HG02759 (cell line): ENCODE measurements around the gene PIP5KL1.
A peak's percentile ranks its signal among the peaks of the same experiment; 100 is the strongest.

Experiments used
- ATAC-seq: cut with Tn5 transposase; IDR thresholded peaks from one replicate; pipeline ENCODE4 v1.9.1; 2021; ENCODE audit warnings: mild to moderate bottlenecking, moderate library complexity; ENCODE audit not compliant: unreplicated experiment

Gene PIP5KL1

GRCh38 chr9:127930231-127931091, at the start of gene PIP5KL1:
Gene PIP5KL1 (minus strand): TSS chr9:127930777. CDS start chr9:127930752, 25 bp downstream.
- ATAC-seq: peak; percentile 85

GRCh38 chr9:127980060-127980705, 49.6 kb upstream of the PIP5KL1 start:
- peak; percentile 37 for ATAC-seq

GRCh38 chr9:127979333-127980059, 48.9 kb upstream of the PIP5KL1 start:
- ATAC-seq: no peak

GRCh38 chr9:127979015-127979332, 48.4 kb upstream of the PIP5KL1 start:
- no peak for ATAC-seq

- no peak for ATAC-seq
Observed at GRCh38 chr9:127977884-127978647, 47.5 kb upstream of the PIP5KL1 start.

- no peak for ATAC-seq
Observed at GRCh38 chr9:127977009-127977883, 46.7 kb upstream of the PIP5KL1 start.

- no peak for ATAC-seq
Observed at GRCh38 chr9:127976498-127976897, 45.9 kb upstream of the PIP5KL1 start.

- ATAC-seq: no peak
Observed at GRCh38 chr9:127975376-127976315, 45.1 kb upstream of the PIP5KL1 start.

- no peak for ATAC-seq
Observed at GRCh38 chr9:127974769-127975261, 44.2 kb upstream of the PIP5KL1 start.

GRCh38 chr9:127974001-127974768, 43.6 kb upstream of the PIP5KL1 start:
- no peak for ATAC-seq

- no peak for ATAC-seq
Observed at GRCh38 chr9:127973169-127974000, 42.8 kb upstream of the PIP5KL1 start.

- no peak for ATAC-seq
Observed at GRCh38 chr9:127972236-127972871, 41.8 kb upstream of the PIP5KL1 start.

- no peak for ATAC-seq
Observed at GRCh38 chr9:127971357-127972235, 41.0 kb upstream of the PIP5KL1 start.

GRCh38 chr9:127970401-127971313, 40.1 kb upstream of the PIP5KL1 start:
- ATAC-seq: peak; percentile 80
